ENCODE measurements around the gene AVEN.

The AVEN gene

DNA sequence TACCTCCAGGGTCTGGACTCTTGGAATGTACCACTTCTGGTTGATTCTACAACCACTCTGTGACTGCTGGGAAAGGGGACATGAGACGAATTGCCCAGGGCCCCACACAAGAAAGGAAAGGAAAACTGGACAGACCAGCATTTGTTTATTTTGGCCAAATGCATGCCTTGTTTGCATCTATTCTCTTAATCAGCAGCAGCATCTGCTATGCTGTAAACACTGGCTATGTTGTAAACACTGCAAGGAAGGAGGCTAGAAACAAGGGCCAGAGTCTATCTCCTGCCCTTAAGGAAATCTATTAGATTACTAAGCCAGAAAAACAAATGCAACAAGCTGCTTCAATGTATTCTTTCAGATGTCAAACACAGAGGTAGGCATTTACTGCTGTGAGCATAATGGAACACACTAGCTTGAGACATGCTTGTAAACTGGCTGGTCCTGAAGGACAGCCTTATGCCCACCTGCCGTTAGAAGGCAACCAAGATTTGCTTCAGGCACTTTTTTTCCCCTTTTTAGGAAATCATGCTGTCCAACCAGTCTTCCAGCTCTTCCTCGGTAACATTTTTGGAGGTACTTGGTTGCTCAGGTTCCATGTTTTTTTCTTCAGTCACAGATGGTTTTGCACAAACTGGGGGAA lies 172.8 kb downstream of the AVEN start:
- TF ChIP-seq CTCF (IDR thresholded peaks at IDR 0.05) = no peak
- H3K27ac ChIP-seq = no peak overlapping the region
- H3K79me2 ChIP-seq = no peaks in the 10 kb centered on the region
- H3K4me2 ChIP-seq (ENCODE audit: low read length) = no peak overlapping the region
- H3K4me1 ChIP-seq = no peaks in the 10 kb centered on the region
- H3K9me3 ChIP-seq (ENCODE audit: control insufficient read depth, low read length) = no peaks in the 10 kb centered on the region
- no peak overlapping the region for H2AFZ ChIP-seq
- no peak overlapping the region for H3K9ac ChIP-seq
- no peaks in the 10 kb centered on the region for H3K36me3 ChIP-seq (ENCODE audit: control insufficient read depth, insufficient read depth, low read length)
- H3K27me3 ChIP-seq (ENCODE audit: control insufficient read depth, insufficient read depth, low read length) = no peaks in the 10 kb centered on the region
- no peak overlapping the region for H3K4me3 ChIP-seq (ENCODE audit: low read depth, low read length)

- H3K4me1 ChIP-seq = no peaks in the 10 kb centered on the region
- H3K4me2 ChIP-seq (ENCODE audit: low read length) = no peak overlapping the region
- H3K27me3 ChIP-seq (ENCODE audit: control insufficient read depth, insufficient read depth, low read length) = no peaks in the 10 kb centered on the region
- H3K79me2 ChIP-seq = no peaks in the 10 kb centered on the region
- no peaks in the 10 kb centered on the region for H3K36me3 ChIP-seq (ENCODE audit: control insufficient read depth, insufficient read depth, low read length)
- H3K27ac ChIP-seq = no peak overlapping the region
- no peak overlapping the region for H3K4me3 ChIP-seq (ENCODE audit: low read depth, low read length)
- H2AFZ ChIP-seq = no peak overlapping the region
- no peak for TF ChIP-seq CTCF (IDR thresholded peaks at IDR 0.05)
- no peak overlapping the region for H3K9ac ChIP-seq
- no peaks in the 10 kb centered on the region for H3K9me3 ChIP-seq (ENCODE audit: control insufficient read depth, low read length)
Measured at GRCh38 chr15:33865416-33865815, 173.6 kb downstream of the AVEN start.

DNA sequence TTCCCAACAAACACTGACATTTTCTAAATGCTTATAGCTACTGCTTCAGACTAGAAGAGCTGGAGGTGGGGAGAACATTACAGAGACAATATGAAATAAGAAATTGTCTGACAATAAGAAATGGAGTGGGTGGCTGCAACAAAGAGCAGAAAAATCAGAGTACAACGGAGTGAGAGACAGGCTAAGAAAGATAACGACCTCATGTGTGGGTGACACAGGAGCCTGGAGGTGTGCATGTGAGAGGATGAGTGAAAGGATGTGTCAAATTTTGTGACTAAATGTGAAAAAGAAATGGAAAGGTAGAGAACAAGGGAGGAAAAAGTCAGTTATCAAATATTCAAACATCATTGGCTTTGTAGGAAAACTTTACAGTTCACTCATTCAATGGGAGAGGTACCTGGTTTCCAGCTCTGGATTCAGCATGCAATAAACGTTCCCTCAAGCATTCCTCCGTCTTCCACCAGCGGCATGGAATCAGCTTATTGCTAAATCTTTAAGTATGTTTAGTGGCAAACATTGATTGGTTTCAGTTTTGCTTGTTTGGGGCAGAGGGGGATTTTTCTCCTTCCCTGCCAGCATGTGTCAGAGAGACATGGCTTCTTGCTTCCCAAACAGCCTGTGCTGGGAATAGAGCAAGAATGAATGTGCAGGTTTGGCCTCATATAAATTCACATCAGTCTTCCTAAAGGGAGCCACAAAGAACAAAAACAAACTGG lies 174.5 kb downstream of the AVEN start:
- Histone ChIP-seq H3K27ac (no peak overlapping the region), H3K27me3 (ENCODE audit: control insufficient read depth, insufficient read depth, low read length) (no peaks in the 10 kb centered on the region), H3K4me1 (no peaks in the 10 kb centered on the region), H3K4me2 (ENCODE audit: low read length) (no peak overlapping the region), H3K9me3 (ENCODE audit: control insufficient read depth, low read length) (no peaks in the 10 kb centered on the region), H3K9ac (no peak overlapping the region), H3K79me2 (no peaks in the 10 kb centered on the region), H2AFZ (no peak overlapping the region), H3K4me3 (ENCODE audit: low read depth, low read length) (no peak overlapping the region), H3K36me3 (ENCODE audit: control insufficient read depth, insufficient read depth, low read length) (no peaks in the 10 kb centered on the region)
- TF ChIP-seq CTCF (IDR thresholded peaks at IDR 0.05) = no peak

- Histone ChIP-seq H3K9ac (no peak overlapping the region), H3K27ac (no peak overlapping the region), H3K4me1 (no peaks in the 10 kb centered on the region)
Measured at GRCh38 chr15:33860754-33861153, 178.2 kb downstream of the AVEN start.

More at GRCh38 chr15:33860754-33861153, 178.2 kb downstream of the AVEN start:
- Histone ChIP-seq H3K27me3 (ENCODE audit: control insufficient read depth, insufficient read depth, low read length) (no peaks in the 10 kb centered on the region), H3K9me3 (ENCODE audit: control insufficient read depth, low read length) (no peaks in the 10 kb centered on the region), H3K79me2 (no peaks in the 10 kb centered on the region), H3K4me3 (ENCODE audit: low read depth, low read length) (no peak overlapping the region), H3K4me2 (ENCODE audit: low read length) (no peak overlapping the region), H3K36me3 (ENCODE audit: control insufficient read depth, insufficient read depth, low read length) (no peaks in the 10 kb centered on the region), H2AFZ (no peak overlapping the region)
- TF ChIP-seq CTCF (IDR thresholded peaks at IDR 0.05) = no peak

All from parathyroid adenoma (tissue), 2 donors.